Renal cortical epithelial cell (primary cell): Measurements from ENCODE around the gene DNAJB5. TPM values are rescaled to one million over a fixed set of nuclear protein-coding genes. Genes with fewer than 3 reads are reported as not detected.

Experiments used
- DNase-seq: peaks from one replicate; pipeline ENCODE4 v3.0.0-alpha.2; 2011; ENCODE audit warnings: low read depth
- total RNA-seq: library from RNA; depleted of rRNA; stranded (reverse); fragments of >200 nt; gene quantifications from 2 replicates; pipeline ENCODE4 v1.2.3, GENCODE V29; 2014

DNAJB5 gene
- total RNA-seq, 1 donor from 2014 or later, result 8.7 TPM

DNA sequence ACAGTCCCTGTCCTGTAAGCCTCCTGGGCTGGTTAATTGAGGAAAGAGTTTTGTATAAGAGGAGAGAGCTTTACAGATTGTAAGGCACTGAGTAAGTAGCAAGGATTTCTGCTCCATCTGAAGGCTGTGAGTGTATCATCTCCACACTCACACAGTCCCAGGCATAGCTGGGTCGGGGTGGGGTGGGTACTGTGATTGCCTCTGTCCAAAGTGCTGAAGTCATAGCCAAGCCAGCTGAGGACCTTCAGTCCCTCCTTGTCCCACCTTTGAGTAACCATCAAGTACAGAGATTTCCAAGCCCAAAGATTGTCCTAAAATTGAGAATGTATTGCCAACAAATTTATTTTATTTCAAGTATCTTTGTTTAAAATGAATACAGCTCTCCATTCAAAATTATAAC lies 5.5 kb upstream of the DNAJB5 start:
- DNase-seq, result no peak

DNA sequence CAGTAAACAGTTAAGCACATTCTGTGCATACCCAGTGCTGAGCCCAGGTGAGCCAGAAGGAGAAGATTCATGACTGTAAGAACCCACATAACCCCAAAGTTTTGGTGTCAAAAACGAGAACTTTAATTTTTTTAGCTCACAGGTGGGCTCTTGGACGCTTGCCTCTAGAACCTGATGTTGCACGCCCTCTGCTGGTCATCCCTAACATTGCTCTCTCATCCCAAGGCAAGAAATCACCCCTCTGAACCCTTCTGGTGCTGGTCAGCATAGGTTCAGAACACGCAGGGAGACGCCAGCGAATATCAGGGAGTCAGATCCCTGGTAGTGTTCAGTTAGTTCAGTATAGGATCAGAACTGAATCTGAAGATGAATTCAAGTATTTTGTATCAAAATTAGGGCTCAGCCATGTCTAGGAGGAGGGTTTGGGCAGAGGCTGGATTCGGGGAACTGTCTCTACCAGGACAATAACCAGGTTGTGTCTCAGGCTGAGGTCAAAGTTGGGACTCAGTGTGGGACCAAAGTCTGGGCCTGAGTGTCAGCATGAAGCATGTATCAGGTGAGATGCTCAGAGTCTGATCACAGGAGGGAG lies 4.1 kb upstream of the DNAJB5 start:
- peak; percentile 55 for DNase-seq

DNA sequence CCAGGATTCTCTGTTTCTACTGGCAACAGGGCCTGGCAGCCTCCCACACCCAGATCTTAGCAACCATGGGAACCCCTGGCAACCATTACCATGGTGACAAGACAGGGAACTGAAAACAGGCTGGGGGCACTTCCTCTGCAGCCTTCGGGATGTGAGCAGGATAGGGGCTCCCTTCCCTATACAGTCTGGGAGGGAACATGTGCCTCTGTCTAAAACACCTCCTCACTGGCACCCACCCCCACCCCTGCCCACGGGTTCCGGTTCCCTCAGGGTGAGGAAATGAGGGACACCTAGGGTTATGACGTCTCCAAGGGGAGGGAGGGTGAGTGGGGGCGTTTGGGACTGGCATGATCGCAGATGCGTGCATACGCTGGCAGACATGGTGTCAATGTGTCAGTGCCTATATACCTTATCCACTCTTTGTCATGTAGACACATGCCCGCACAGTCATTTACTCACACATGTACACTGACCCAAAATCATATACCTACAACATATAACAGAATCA lies 3.0 kb upstream of the DNAJB5 start:
- no peak for DNase-seq

DNA sequence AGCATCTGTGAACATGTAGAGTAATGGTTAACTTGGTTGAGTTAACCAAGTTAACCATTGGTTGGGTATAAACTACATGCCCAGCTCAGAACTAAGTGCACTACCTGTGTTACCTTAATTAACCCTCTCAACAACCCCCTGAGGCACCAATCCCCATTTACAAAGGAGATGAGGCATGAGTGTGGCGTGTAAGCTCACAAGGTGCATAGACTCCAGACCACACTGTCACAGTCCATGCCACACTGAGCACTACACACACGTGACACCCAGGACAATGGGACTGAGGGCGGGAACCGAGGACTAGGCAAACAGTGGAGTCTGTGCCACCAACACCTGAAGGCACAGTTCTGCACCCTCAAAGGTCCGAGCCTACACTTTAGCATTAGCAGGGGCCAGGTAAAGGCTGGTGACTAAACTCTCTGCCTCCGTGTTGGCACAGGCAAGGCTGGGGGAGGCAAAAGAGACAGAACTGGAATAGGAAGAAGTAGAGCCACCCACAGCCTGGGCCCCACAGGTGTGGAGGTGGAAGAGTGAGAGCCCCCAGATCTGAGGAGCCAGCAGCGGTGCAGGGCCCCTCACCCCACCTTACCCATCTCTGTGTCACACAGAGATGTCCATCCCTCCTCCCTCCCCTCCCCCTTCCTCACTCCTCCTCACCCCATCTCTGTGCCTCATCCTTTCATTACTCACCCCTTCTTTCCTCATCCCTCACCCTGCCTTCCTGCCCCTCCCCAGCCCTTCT lies 2.2 kb upstream of the DNAJB5 start:
- DNase-seq, result peak; percentile 56

DNA sequence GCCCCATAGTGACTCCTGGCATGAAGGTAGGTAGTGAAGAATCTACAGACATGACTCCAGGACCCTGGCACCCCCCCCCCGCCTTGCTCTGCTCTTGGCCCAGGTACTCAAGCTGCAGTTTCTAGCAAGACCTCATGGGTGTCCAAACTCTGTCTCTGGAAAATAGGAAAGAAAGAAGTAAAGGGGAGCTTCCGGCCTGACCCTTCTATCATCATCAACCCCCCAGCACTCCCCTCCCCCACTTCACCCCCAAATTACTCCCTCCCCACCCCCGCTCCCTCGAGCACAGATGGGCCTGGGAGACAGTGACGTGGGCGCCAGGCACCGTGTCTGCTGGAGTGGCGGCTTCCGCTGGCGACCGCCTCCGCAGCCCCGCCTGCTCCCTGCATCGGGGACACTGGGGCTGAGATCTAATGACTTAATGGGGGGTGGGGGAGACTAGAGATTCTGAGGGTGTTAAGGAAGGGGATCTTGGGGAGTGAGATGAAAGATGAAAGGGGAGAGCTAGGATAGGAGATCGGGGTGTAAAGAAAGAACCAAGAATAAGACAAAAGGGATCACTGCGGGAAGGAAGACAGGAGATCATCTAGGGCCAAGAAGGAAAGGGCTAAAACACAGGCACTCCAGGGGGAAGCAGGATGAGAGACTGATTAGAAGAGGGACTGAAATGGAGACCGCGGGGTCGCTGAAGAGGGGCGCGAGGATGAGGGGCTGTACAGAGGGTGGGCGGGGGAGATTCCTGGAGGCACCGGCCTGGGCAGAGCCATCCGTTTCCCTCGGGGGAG lies 1.1 kb upstream of the DNAJB5 start:
- DNase-seq, result no peak

DNA sequence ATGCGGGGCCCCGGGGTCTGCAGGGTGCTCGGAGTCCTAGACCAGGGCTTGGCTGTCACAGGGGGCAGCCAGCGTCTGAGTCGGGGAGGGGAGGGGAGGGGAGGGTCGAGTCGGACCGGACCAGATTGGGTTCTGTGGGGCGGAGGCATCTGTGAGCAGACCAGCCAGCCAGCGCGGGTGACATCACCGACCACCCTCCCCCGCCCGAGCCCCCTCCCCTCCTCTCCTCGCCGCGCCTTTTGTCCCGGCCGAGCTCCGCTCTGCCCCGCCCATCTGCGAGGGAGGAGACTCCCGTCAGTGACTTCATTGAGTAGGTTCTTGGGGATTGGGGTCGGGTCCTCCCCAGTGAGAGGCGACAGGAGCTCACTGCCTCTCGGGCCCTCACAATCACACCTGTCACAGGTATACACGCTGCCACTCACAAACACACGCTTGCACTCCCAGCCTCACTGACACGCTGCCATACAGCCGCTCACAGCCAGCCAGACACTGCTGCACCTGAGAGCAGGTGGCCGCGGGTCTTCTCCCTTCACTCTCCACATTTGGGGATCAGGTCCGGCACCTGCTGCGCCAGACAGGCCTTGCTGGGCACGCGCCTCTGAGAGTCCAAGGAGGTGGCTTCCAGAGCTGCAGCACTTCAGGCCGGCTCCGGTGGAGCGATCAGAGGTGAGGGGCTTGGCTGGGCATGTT lies 546 bp downstream of the DNAJB5 start:
- no peak for DNase-seq

DNA sequence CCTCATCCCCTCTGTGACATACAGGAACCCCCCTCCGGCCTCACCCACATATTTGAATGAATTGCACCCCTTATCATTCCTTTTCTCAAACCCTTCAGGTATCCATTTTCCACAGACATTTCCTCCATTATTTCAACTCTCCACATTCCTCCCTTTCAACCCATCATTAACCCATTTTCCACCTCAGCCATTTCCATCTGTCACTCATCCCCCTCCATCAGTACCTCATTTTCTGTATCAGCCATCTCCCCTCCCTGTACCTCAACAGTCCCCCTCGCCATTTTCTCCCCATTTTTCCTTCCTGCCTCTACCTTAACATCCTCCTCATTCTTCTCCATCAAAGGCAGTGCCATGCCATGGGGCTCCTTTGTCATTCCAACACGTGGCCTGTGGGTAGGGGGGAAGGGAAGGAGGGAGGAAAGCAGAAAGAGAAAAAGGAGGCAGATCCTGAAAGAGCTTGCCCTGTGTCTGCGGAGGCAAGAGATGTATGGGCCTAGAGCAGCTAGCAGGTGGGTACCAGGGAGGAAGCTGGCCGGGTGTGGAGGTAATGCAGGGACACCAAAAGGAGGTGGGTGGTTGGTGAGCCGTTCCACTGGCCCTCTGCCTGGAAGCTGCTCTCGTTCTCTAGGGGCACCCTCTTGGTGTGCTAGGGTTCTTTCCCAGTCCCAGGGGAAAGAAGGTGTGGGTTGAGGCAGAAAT lies 1.5 kb downstream of the DNAJB5 start:
- no peak for DNase-seq

DNA sequence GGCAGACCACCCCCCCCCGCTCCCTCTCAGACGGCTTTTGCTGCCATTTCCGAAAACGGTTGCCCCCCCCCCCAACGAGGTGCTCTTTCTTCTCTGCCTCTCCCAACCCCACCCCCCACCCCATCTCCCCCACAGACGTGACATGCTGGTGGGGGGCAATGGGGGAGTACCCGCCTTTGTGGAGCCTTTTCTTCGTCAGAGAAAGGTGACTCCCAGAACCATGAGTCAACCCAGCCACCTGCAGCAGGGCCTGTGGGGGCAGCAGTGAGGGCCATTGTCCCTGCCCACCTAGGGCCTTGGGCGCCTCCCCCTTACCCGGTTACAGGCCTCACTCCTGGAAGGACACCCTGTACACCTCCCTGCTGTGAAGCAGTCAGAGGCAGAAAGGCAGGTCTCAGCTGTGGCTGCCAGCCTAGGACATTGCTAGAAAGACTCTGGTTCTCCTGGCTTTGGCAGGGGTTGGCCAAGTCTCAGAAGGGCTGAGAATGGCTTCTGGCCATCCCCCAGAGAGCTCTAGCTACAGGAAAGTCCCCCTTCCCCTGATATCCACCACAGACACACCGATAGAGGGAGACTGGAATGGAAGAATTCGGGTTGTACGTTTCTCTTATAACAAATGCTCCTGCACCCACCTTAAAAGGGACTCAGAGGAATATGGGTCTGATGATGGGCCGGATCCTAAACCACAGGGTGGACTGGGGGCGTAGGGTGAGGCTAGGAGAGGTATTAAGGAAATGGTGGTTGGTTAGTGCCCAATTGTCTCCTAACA lies 2.2 kb downstream of the DNAJB5 start:
- DNase-seq, result no peak

DNA sequence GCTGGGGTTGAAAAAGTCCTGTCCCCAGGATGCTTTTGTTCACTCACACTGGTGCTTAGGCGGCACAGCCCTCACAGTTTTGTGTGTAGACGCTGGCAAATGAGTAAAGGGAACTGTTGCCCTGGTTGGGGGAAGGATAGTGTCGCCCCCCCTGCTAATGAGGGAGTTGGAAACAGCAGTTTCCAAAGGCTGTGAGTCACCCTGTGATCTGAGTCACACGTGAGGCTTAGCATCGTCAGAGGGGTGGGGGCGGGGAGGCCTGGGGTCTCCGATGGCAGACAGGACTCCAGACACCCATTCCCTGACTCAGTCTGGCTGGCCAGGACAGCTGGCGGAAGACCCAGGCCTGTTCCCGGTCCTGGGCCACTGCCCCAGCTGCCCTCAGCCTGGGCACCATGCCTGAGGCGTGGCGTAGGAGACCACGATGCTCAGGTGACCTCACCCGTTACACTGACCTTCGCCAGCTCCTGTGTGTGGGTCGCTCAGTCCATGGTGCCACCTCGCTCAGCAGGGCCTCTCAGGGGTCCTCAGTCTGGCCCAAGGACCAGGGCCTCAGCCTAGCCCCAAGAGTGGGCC lies 2.9 kb downstream of the DNAJB5 start:
- DNase-seq, result peak; percentile 91

DNA sequence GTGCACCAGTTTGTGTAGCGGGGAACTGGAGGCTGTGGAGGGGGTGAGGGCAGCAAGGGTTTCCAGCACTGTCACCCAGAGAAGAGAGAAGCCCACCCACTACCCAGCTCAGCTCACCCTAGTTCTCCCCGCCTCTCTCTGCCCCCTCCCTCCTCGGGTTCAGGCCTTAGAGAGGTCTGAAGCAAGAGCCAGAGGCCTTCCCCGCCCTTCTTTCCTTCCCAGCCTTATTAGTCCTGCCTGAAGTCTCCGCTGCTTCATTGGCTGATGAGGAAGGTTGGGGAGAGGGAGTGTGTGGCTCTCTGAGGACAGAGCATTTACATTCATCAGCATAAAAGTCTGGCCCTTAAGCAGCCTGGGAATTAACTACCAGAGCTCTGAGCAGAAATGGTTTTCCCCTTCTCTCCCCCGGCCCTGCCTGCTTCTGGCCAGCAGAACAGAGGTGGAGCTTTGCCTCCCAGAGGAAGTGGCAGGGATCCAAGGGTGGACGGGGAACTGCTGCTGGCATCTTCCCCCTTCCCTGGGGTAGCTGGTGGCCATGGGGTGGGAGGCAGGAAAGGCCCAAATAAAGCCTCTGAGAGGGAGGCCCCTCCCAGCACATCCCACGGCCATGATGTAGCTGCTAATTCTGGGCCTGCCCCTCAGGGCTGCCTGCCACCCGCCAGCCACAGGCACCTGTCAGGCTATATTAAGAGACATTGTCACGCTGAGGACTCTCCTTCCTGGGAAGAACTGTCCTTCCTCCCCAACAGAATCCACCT lies 4.1 kb downstream of the DNAJB5 start:
- peak; percentile 78 for DNase-seq

DNA sequence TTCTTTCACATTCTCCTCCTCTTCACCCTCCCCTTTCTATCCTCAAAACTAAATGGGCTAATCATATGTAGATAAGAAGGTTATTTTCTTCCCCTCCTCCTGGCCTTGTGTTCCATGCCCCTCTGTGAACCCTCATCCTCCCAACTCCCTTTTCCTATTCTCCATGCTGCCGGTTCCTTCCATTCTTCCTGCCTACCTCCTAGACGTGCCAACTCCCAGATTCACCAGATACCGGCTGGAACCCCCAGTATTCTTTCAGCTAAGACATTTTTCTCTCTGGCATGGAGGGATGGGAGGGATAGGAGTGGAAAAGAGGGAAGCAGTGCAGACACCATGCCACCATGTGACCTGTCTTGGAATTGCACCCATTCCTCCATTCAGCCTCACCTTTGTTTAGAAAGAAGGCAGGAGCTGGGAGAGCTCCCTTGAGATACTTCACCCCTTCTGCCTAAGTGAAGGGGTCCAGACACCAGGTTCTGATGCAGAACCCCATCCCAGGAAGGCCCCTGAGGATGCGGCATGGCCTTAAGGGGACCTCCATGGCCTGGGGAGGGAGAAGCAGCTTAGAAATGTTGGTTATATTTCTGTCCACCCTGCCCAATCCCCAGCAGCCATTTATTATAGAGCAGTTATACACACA lies 4.8 kb downstream of the DNAJB5 start:
- peak; percentile 64 for DNase-seq

DNA sequence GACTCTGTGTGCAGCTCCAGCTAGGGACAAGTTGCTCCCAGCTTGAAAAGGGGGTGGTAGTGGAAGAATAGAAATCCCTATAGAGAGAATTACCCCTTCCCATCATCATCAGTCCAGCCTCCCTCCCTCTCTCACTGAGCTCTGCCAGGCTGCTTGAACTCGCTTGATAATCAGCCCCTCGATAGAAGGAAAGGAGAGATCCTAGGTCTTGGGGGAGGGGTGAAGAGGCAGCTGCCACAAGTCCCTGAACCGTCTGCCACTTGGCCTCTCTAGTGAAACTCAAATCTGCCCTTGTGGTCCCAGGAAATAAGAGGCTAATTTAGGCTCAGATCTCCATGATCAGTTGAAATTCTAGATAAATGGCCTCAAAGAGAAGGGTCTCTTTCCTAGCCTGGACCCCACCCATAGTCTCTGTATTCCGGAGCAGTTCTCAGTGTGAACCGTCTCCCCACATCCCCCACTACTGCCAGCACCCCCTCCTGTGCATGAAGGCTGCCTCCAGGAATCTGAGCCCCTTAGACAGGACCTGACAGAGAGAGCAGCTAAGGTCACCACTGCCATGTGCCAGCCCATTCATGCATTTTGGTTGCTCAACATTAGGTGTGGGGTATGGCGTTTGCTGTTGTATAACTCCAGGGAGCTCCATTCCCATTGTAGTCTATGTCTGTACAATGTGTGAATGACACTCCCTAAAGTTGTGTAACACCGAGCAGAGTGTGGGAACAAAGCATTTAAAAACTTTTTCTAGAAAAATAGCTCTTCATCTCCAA lies 5.5 kb downstream of the DNAJB5 start:
- peak; percentile 91 for DNase-seq

DNA sequence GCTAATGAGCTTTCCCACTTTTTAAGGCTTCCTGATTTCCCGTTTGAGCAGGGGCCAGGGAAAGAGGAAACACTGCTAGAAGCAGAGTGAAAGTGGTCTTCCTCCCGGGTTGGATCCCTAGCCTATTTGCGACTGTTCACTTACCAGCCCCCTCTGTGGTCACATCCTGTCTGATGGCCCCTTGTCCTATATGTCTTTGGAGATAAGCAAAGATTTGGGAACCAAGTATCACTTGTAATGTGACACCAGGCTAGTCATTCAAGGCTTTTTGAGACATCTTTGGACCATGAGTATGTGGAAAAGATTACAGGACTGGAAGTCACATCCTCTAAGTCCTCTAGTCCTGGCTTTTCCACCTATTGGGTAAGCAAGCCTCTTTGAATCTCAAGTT lies 6.1 kb downstream of the DNAJB5 start:
- DNase-seq, result no peak

DNA sequence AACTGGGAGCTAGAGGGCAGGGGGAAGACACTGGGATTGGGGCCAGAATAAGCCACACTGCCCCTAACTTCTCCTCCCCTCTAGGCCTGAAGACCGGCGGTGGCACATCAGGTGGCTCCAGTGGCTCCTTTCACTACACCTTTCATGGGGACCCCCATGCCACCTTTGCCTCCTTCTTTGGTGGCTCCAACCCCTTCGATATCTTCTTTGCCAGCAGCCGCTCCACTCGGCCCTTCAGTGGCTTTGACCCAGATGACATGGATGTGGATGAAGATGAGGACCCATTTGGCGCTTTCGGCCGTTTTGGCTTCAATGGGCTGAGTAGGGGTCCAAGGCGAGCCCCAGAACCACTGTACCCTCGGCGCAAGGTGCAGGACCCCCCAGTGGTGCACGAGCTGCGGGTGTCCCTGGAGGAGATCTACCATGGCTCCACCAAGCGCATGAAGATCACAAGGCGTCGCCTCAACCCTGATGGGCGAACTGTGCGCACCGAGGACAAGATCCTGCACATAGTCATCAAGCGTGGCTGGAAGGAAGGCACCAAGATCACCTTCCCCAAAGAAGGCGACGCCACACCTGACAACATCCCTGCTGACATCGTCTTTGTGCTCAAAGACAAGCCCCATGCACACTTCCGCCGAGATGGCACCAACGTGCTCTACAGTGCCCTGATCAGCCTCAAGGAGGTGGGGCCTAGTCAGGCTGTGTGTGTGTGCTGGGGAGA lies 6.8 kb downstream of the DNAJB5 start:
- no peak for DNase-seq

DNA sequence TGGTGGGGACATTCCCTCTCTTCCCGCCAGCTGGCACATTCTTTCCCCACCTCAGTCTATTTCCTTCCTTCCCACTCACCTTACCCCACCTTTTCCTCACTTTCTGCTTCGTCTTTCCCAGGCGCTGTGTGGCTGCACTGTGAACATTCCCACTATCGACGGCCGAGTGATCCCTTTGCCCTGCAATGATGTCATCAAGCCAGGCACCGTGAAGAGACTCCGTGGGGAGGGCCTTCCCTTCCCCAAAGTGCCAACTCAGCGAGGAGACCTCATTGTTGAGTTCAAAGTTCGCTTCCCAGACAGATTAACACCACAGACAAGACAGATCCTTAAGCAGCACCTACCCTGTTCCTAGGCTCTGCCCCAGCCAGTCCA lies 7.3 kb downstream of the DNAJB5 start:
- DNase-seq, result peak; percentile 83

DNA sequence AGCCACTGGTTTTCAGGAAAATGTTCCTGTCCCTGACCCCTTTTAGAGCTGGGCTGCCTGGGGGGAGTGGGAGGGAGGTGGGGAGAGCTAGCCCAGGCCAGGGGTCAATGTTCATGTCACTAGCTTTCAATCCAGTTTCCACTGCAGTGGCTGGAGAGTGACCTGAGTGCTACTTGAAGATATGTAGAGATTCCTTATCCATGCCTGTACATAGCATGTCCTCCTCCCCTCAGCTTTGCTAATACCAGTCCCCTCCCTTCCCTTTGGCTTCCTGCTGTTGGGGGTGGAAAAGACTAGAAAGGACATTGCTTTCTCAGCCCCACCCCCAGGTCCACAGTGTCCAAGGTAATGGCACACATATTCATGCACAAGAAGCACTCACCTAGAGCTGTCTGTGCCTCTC lies 7.8 kb downstream of the DNAJB5 start:
- no peak for DNase-seq

DNA sequence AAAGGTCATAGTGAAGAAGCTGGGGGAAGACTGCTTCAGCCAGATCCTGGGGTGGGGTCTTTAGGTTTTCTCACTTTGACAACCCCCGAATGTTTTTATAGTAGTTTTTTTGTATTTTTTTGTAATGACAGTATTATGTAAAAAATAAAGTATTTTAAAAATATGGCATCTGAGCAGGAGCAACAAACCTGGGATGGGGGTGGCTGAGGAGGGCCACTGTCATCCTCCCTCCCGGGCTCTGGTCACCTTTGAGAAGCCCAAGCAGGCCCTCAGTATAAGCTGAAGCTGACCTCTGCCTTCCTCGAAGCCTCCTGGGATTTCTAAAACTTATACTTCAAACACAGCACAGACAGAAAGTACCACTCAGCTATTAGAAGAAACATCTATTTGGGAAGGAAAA lies 8.7 kb downstream of the DNAJB5 start:
- DNase-seq, result no peak

DNA sequence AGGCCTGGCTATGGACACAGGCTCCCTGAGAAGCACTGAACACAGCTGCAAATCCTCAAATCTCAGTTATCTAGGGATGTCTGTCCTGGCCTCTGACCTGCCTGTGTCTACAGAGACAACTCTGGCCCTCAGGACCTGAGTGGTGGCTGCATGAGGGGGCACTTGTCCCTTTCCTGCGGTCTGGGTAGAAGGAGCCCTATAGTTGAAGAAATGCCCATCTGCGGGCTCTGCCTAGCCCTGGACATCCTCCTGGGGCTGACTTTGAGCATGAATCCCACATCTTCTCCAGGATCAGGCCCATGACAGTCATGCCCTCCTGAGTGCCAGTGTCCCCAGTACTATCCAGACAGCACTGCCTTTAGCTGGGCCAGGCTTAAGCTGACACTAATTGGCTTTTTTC lies 10.0 kb downstream of the DNAJB5 start:
- DNase-seq, result no peak
